Breast epithelium (tissue), 4 donors: ENCODE measurements around the gene EFNB2. TPM values are rescaled to one million over a fixed set of nuclear protein-coding genes. Genes with fewer than 3 reads are reported as not detected.

ENCODE experiments used
- DNase-seq, 2 donors: peaks; one replicate each; pipeline ENCODE4 v3.0.0-alpha.2; 2019; ENCODE audit warnings: low spot score in 2 of 2
- H3K27ac ChIP-seq, 2 donors: fragments of 200-600 bp; sonication (generic) in 1 of 2; one replicate each; pipeline ENCODE4 v1.5.1; 2016 to 2019; ENCODE audit warnings: mild to moderate bottlenecking in 1 of 2
- H3K27me3 ChIP-seq, 2 donors: fragments of 200-600 bp; sonication (generic) in 1 of 2; one replicate each; pipeline versions ENCODE4 v1.5.1 to v1.6.0; 2017 to 2019; ENCODE audit warnings: control low read depth in 1 of 2, mild to moderate bottlenecking in 1 of 2
- H3K36me3 ChIP-seq: fragments of 200-600 bp; one replicate; pipeline ENCODE4 v1.5.1; 2019
- H3K4me1 ChIP-seq, 2 donors: fragments of 200-600 bp; sonication (generic); one replicate each; pipeline ENCODE4 v1.5.1; 2016 to 2019; ENCODE audit warnings: control low read depth in 1 of 2
- H3K4me3 ChIP-seq, 3 donors: fragments of 200-600 bp; sonication (generic); 1 replicate in 2 of 3; 2 replicates in 1 of 3; pipeline ENCODE4 v1.5.1; 2016 to 2019; ENCODE audit warnings: mild to moderate bottlenecking in 3 of 3, moderate library complexity in 2 of 3
- H3K9me3 ChIP-seq, 2 donors: fragments of 200-600 bp; sonication (generic) in 1 of 2; one replicate each; pipeline ENCODE4 v1.5.1; 2016 to 2019; ENCODE audit warnings: control low read depth in 1 of 2
- POLR2A ChIP-seq: fragments of 450-650 bp; IDR thresholded peaks from one replicate; pipeline ENCODE4 v1.6.1; 2016; ENCODE audit warnings: antibody characterized with exemption, mild to moderate bottlenecking, moderate library complexity
- POLR2AphosphoS5 ChIP-seq, 3 donors: sonication (generic); formaldehyde crosslinking; IDR thresholded peaks; one replicate each; pipeline ENCODE4 v1.6.1; 2017; ENCODE audit warnings: antibody characterized with exemption in 3 of 3
- intact Hi-C: fragments of 100-400 bp; cut with DNase I; formaldehyde crosslinking; loops from one replicate; pipeline ENCODE4 v1.15.1; 2023; ENCODE audit warnings: low total_unique reads
- total RNA-seq, 3 donors: library from RNA; depleted of rRNA; stranded (reverse); fragments of >200 nt; gene quantifications; one replicate each; pipeline ENCODE4 v1.1.0, GENCODE V29; 2016
- TF ChIP-seq, protein P1 (sequence below), 3 donors: fragments of 450-650 bp; IDR thresholded peaks; one replicate each; pipeline ENCODE4 v1.5.1; 2016 to 2017; ENCODE audit warnings: antibody characterized with exemption in 3 of 3, mild to moderate bottlenecking in 3 of 3, moderate library complexity in 3 of 3

EFNB2 gene
- total RNA-seq, 3 donors from 2014 or later = 9.4 to 15.7 (median 15.2) TPM

DNA sequence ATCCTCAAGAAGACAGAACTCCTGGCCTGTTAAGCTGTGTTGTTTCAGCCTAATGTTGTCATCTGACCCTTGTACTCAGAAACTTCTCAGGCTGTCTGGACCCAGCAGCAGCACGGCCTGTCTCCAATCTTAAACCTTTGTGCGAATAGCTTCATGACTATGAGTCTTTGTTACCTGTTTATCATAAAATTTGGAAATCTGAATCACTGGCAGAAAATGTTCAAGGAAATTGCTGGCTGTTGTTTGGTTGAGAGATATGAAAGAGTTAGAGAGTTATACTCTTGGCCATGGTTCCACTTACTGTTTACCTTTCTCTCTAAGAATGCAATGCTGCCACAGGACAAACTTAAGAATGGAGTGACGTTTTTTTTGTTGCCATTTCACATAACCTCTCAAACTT lies 59.6 kb downstream of the EFNB2 start:
- Histone ChIP-seq H3K27ac (no peak overlapping the region), H3K9me3 (no peaks in the 10 kb centered on the region), H3K4me1 (no peaks in the 10 kb centered on the region), H3K4me3 (no peak overlapping the region), H3K36me3 (no peaks in the 10 kb centered on the region), H3K27me3 (no peaks in the 10 kb centered on the region)
- no peak for TF ChIP-seq POLR2AphosphoS5 (IDR thresholded peaks at IDR 0.05)
- TF ChIP-seq, protein P1, sequence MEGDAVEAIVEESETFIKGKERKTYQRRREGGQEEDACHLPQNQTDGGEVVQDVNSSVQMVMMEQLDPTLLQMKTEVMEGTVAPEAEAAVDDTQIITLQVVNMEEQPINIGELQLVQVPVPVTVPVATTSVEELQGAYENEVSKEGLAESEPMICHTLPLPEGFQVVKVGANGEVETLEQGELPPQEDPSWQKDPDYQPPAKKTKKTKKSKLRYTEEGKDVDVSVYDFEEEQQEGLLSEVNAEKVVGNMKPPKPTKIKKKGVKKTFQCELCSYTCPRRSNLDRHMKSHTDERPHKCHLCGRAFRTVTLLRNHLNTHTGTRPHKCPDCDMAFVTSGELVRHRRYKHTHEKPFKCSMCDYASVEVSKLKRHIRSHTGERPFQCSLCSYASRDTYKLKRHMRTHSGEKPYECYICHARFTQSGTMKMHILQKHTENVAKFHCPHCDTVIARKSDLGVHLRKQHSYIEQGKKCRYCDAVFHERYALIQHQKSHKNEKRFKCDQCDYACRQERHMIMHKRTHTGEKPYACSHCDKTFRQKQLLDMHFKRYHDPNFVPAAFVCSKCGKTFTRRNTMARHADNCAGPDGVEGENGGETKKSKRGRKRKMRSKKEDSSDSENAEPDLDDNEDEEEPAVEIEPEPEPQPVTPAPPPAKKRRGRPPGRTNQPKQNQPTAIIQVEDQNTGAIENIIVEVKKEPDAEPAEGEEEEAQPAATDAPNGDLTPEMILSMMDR (IDR thresholded peaks at IDR 0.05) = no peak
- TF ChIP-seq POLR2A = no peak
- DNase-seq = no peak
- intact Hi-C loops = no loop called here

DNA sequence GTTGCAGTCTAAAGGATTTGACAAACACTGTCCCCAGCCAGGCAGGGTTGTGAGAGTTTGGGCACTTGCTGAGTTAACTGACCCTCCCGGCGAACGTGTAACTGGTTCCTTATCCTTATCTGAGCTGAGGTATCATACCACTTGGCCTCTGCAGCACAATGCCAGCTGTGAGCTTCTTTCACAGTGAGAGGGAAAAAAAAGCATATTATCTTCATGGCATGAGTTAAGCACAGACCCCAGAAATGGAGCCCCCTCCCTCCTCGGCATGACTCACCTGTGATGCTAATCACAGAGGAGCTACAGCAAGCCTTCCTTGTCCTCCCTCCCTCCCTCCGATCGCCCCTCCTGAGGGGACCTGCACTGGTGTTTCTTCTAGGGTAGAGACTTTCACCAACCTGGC lies 60.5 kb downstream of the EFNB2 start:
- Histone ChIP-seq H3K4me1 (no peaks in the 10 kb centered on the region), H3K4me3 (no peak overlapping the region), H3K27ac (no peak overlapping the region), H3K36me3 (no peaks in the 10 kb centered on the region), H3K27me3 (no peaks in the 10 kb centered on the region), H3K9me3 (no peaks in the 10 kb centered on the region)
- intact Hi-C loops = no loop called here
- no peak for TF ChIP-seq POLR2A
- no peak for DNase-seq

DNA sequence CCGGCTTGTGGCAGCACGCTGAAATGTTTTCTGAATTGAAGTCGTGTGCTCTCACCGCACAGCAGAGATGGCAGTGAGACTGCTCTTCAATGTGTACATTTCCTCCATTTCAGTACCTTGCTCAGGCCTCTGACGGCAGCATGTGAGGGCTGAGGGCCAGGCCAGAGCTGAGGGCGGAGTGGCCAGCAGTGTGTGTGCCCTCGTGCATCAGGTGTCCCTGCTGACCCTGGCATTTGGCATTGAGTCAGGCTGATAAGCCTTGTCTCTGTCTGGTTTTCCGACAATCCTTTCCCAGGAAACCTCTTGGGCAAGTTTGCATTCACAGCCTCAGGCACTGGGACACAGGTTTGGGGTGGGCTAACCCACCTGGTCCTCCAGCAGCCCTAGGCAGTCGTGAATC lies 62.3 kb downstream of the EFNB2 start:
- H3K36me3 ChIP-seq = no peaks in the 10 kb centered on the region
- DNase-seq = no peak
- no peaks in the 10 kb centered on the region for H3K9me3 ChIP-seq
- intact Hi-C loops = no loop called here
- no peak overlapping the region for H3K4me3 ChIP-seq
- no peak for TF ChIP-seq POLR2A
- H3K4me1 ChIP-seq = no peaks in the 10 kb centered on the region
- no peak overlapping the region for H3K27ac ChIP-seq
- H3K27me3 ChIP-seq = no peaks in the 10 kb centered on the region

DNA sequence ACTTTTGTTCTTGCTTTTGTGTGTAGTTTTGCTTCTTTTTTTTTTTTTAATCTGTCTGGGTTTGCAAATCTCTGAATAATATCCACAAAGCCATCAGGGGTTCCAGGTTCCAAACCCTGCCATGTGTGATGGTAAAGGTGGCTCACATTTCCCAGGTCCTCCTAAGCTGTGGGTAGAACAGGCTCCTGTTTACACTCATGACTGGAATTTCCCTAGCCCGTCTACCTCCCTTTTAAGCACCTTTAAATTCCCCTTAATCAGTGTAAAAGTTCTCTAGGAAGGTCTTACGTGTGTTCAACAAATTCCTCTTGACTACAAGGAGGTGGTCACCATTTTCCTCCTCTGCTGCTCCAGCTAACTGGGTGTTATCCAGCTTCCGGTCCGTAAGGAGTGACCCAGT lies 62.8 kb downstream of the EFNB2 start:
- Histone ChIP-seq H3K36me3 (no peaks in the 10 kb centered on the region), H3K27me3 (no peaks in the 10 kb centered on the region), H3K9me3 (no peaks in the 10 kb centered on the region), H3K4me3 (no peak overlapping the region), H3K27ac (no peak overlapping the region), H3K4me1 (no peaks in the 10 kb centered on the region)
- TF ChIP-seq POLR2A = no peak
- TF ChIP-seq POLR2AphosphoS5 (IDR thresholded peaks at IDR 0.05) = no peak
- TF ChIP-seq, protein P1 (IDR thresholded peaks at IDR 0.05) = no peak
- DNase-seq = no peak
- intact Hi-C loops = no loop called here

DNA sequence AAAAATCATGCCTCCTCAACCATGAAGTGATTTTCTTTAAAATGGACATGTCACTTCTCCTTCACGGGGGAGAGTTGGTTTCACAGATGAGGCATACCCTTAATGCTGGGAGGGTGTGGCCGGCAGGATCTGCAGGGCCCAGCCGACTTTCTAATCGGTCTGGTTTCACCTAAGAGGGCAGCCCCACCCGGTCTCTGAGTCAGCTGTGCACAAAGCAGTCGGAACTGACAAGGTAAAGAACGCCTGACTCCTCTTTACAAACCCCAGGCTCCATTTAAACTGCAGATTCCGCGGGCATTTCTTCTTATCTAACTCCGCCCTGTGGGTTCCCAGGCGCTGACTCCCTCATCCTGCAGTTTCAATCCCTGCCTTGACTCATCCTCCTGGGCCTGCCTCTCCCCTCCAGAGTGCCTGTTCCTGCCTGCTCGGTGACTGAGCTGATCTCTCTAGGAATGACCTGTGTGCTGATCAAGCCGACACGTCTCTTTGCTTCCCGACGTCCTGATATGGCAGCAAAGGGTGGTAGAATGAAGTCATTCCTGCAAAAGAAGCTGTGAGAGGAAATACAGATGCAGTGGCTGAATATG lies 63.4 kb downstream of the EFNB2 start:
- TF ChIP-seq, protein P1 (IDR thresholded peaks at IDR 0.05) = no peak
- TF ChIP-seq POLR2A = no peak
- TF ChIP-seq POLR2AphosphoS5 (IDR thresholded peaks at IDR 0.05) = no peak
- H3K27me3 ChIP-seq = no peaks in the 10 kb centered on the region
- H3K27ac ChIP-seq = no peak overlapping the region
- no peaks in the 10 kb centered on the region for H3K36me3 ChIP-seq
- DNase-seq = no peak
- H3K4me3 ChIP-seq = peak overlapping the region in 2 of 3 donors; percentile 17 to 46
- intact Hi-C loops = no loop called here
- no peaks in the 10 kb centered on the region for H3K9me3 ChIP-seq
- no peaks in the 10 kb centered on the region for H3K4me1 ChIP-seq

DNA sequence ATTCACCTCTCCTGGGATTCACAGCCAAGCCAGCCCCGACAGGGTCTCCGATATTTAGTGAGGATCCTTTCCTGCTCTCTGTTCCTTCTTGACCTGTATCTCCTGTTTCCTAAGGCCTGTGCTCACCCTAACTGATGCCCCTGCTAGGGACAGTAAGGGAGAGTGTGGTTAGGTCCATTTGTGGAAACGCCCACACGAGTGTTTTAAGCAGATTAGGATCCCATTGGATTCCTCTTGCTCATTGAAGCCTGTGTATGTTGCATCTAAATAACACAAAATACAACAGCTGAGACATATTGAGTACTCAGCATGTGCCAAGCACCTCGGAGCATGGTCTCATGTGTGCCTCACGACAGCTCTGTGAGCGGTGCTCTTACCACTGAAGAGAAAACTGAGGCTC lies 64.9 kb downstream of the EFNB2 start:
- Histone ChIP-seq H3K27me3 (no peaks in the 10 kb centered on the region), H3K27ac (no peak overlapping the region), H3K36me3 (no peaks in the 10 kb centered on the region), H3K9me3 (no peaks in the 10 kb centered on the region), H3K4me1 (no peaks in the 10 kb centered on the region), H3K4me3 (no peak overlapping the region)
- intact Hi-C loops = no loop called here
- no peak for DNase-seq
- TF ChIP-seq, protein P1 (IDR thresholded peaks at IDR 0.05) = no peak
- no peak for TF ChIP-seq POLR2AphosphoS5 (IDR thresholded peaks at IDR 0.05)
- no peak for TF ChIP-seq POLR2A
